ENCODE measurements around the gene ASPSCR1. TPM values are rescaled to one million over a fixed set of nuclear protein-coding genes. Genes with fewer than 3 reads are reported as not detected.

Gene ASPSCR1
- total and polyA plus RNA-seq, 2 of the 13 experiments (the other 11 are each of a cell fraction or from before 2014, with no cell fraction given) = 274 to 314 TPM

- TF ChIP-seq ARID4A (CRISPR knock-in tag; IDR thresholded peaks at IDR 0.05; ENCODE audit: borderline replicate concordance) = peak; percentile 77
- TF ChIP-seq PBX3 (CRISPR knock-in tag; IDR thresholded peaks at IDR 0.05; ENCODE audit: borderline replicate concordance) = no peak
- TF ChIP-seq ZFX (CRISPR knock-in tag; IDR thresholded peaks at IDR 0.05; ENCODE audit: low read depth) = peak; percentile 58
- 0 out of 2 replicates have a peak, but pooled peaks have one; percentile 44 for TF ChIP-seq MED13 (CRISPR knock-in tag; IDR thresholded peaks at IDR 0.05)
- TF ChIP-seq KLF15 (CRISPR knock-in tag; IDR thresholded peaks at IDR 0.05; ENCODE audit: borderline replicate concordance) = 0 out of 2 replicates have a peak, but pooled peaks have one; percentile 29
- TF ChIP-seq ZNF430 (CRISPR knock-in tag; IDR thresholded peaks at IDR 0.05) = peak; percentile 63; the same call in 1 of the 2 replicates
- no peak for TF ChIP-seq HMGXB4 (CRISPR knock-in tag; IDR thresholded peaks at IDR 0.05; ENCODE audit: borderline replicate concordance in 1 of 2, low read depth in 1 of 2)
- TF ChIP-seq CCDC6 (CRISPR knock-in tag; IDR thresholded peaks at IDR 0.05) = 0 out of 2 replicates have a peak, but pooled peaks have one; percentile 9
- 0 out of 2 replicates have a peak, but pooled peaks have one; percentile 1 for TF ChIP-seq NFYB (CRISPR knock-in tag; IDR thresholded peaks at IDR 0.05)
- TF ChIP-seq MTF1 (CRISPR knock-in tag; IDR thresholded peaks at IDR 0.05) = no peak
- TF ChIP-seq ISX (CRISPR knock-in tag; conservative IDR thresholded peaks at IDR 0.05) = no peak
- no peak for TF ChIP-seq RARG (CRISPR knock-in tag; IDR thresholded peaks at IDR 0.05; ENCODE audit: low read depth)
- 0 out of 2 replicates have a peak, but pooled peaks have one; percentile 2 for TF ChIP-seq SRY (CRISPR knock-in tag; IDR thresholded peaks at IDR 0.05)
- TF ChIP-seq ZNF776 (CRISPR knock-in tag; IDR thresholded peaks at IDR 0.05) = peak; percentile 9; the same call in 1 of the 2 replicates
- TF ChIP-seq ZNF660 (CRISPR knock-in tag; IDR thresholded peaks at IDR 0.05; ENCODE audit: borderline replicate concordance, low read depth) = no peak
- no peak for TF ChIP-seq ZNF143 (CRISPR knock-in tag; IDR thresholded peaks at IDR 0.05)
- TF ChIP-seq ZNF274 (CRISPR knock-in tag; IDR thresholded peaks at IDR 0.05) = no peak
- TF ChIP-seq ZNF343 (CRISPR knock-in tag; IDR thresholded peaks at IDR 0.05) = no peak
- TF ChIP-seq ZFP62 (CRISPR knock-in tag; IDR thresholded peaks at IDR 0.05) = no peak
- no peak for TF ChIP-seq ZNF24 (IDR thresholded peaks at IDR 0.05)
- 0 out of 2 replicates have a peak, but pooled peaks have one; percentile 12 for TF ChIP-seq EEA1 (CRISPR knock-in tag; IDR thresholded peaks at IDR 0.05; ENCODE audit: borderline replicate concordance)
- TF ChIP-seq ERF (CRISPR knock-in tag; IDR thresholded peaks at IDR 0.05) = 0 out of 2 replicates have a peak, but pooled peaks have one; percentile 5
- no peak for TF ChIP-seq PRPF4 (IDR thresholded peaks at IDR 0.05; ENCODE audit: low read depth, low read length, poor library complexity, severe bottlenecking)
- TF ChIP-seq ZNF605 (CRISPR knock-in tag; IDR thresholded peaks at IDR 0.05) = peak; percentile 71; the same call in 1 of the 2 replicates
- peak; percentile 46 for TF ChIP-seq RBFOX2 (IDR thresholded peaks at IDR 0.05; ENCODE audit: low read depth, low read length)
Measured at GRCh38 chr17:82065193-82065637, 87.8 kb downstream of the ASPSCR1 start (continued).
